CD4-positive, alpha-beta memory T cell (primary cell): ENCODE data around the gene RHBDD3. TPM values are rescaled to one million over a fixed set of nuclear protein-coding genes. Genes with fewer than 3 reads are reported as not detected.

Experiments used
- CTCF ChIA-PET: fragments of 350-600 bp; sonication (Branson Sonifier 250); formaldehyde crosslinking; loops from one replicate; lab custom pipeline; 2021; ENCODE audit warnings: inconsistent platforms; ENCODE audit not compliant: partially characterized antibody; lab: Charles Lee
- POLR2A ChIA-PET: fragments of 350-600 bp; sonication (Branson Sonifier 250); formaldehyde crosslinking; loops from one replicate; lab custom pipeline; 2021; ENCODE audit not compliant: partially characterized antibody; lab: Charles Lee
- DNase-seq, 5 donors: peaks; one replicate each; pipeline versions ENCODE4 v3.0.0 to v3.0.0-alpha.2; 2020 to 2022; ENCODE audit warnings: mixed read lengths in 1 of 5
- H3K27ac ChIP-seq: one replicate; pipeline ENCODE4 v1.7.0; 2013; ENCODE audit warnings: low read depth, low read length
- H3K27me3 ChIP-seq: 2 replicates; pipeline ENCODE4 v1.7.0; 2013; ENCODE audit warnings: mild to moderate bottlenecking, low read length, moderate library complexity; ENCODE audit not compliant: insufficient read depth
- H3K36me3 ChIP-seq: 2 replicates; pipeline ENCODE4 v1.7.0; 2013; ENCODE audit warnings: mild to moderate bottlenecking, low read length, moderate library complexity; ENCODE audit not compliant: insufficient read depth
- H3K4me1 ChIP-seq: 2 replicates; pipeline ENCODE4 v1.7.0; 2013; ENCODE audit warnings: mild to moderate bottlenecking, low read length, moderate library complexity; ENCODE audit not compliant: insufficient read depth
- H3K4me3 ChIP-seq, 2 donors: one replicate each; pipeline ENCODE4 v1.7.0; 2013; ENCODE audit warnings: low read length in 2 of 2, mild to moderate bottlenecking in 1 of 2
- H3K9me3 ChIP-seq, 2 donors: one replicate each; pipeline ENCODE4 v1.7.0; 2013; ENCODE audit warnings: low read length in 2 of 2, control low read depth in 1 of 2; ENCODE audit not compliant: control insufficient read depth in 1 of 2
- H3K27ac Mint-ChIP-seq, 7 donors: one replicate each; pipeline ENCODE4 v1.8.0; 2020 to 2021; ENCODE audit warnings: mixed read lengths in 7 of 7, mild to moderate bottlenecking in 6 of 7, inconsistent platforms in 3 of 7, moderate library complexity in 3 of 7
- H3K27me3 Mint-ChIP-seq, 2 donors: one replicate each; pipeline ENCODE4 v1.8.0; 2020 to 2021; ENCODE audit warnings: mixed read lengths in 2 of 2
- H3K36me3 Mint-ChIP-seq, 2 donors: one replicate each; pipeline ENCODE4 v1.8.0; 2020 to 2021; ENCODE audit warnings: mixed read lengths in 2 of 2, inconsistent platforms in 1 of 2, mild to moderate bottlenecking in 1 of 2
- H3K4me1 Mint-ChIP-seq, 4 donors: one replicate each; pipeline ENCODE4 v1.8.0; 2020 to 2021; ENCODE audit warnings: mixed read lengths in 4 of 4, mild to moderate bottlenecking in 1 of 4
- H3K4me3 Mint-ChIP-seq, 8 donors: one replicate each; pipeline ENCODE4 v1.8.0; 2020 to 2021; ENCODE audit warnings: mixed read lengths in 8 of 8, mild to moderate bottlenecking in 7 of 8, moderate library complexity in 6 of 8, inconsistent platforms in 3 of 8
- H3K9me3 Mint-ChIP-seq, 8 donors: one replicate each; pipeline ENCODE4 v1.8.0; 2020 to 2021; ENCODE audit warnings: mixed read lengths in 8 of 8, mild to moderate bottlenecking in 5 of 8, inconsistent platforms in 3 of 8, moderate library complexity in 1 of 8
- intact Hi-C: fragments of 100-400 bp; cut with micrococcal nuclease; formaldehyde crosslinking; loops from one replicate; pipeline ENCODE4 v1.15.1; 2023
- polyA plus RNA-seq, 2 donors: library from polyadenylated mRNA; unstranded; fragments of 300-500 nt; fragmentation: Illumina TruSeq; gene quantifications; one replicate each; pipeline ENCODE4 v1.2.3, GENCODE V29; 2021
- total RNA-seq, 2 experiments: library from RNA; stranded (reverse); gene quantifications; one replicate each; pipeline ENCODE4 v1.2.3, GENCODE V29; 2021

RHBDD3 gene
- total and polyA plus RNA-seq, 4 experiments from 2014 or later = 7.8 to 16.1 (median 11.1) TPM

GRCh38 chr22:29231971-29232959 lies 35.5 kb downstream of the RHBDD3 start:
- Mint-ChIP-seq H3K27me3 (peaks cover 0 to 2% of the 10 kb centered on the region in 2 donors), H3K27ac (no peak overlapping the region)

GRCh38 chr22:29230972-29231875 lies 36.6 kb downstream of the RHBDD3 start:
- Mint-ChIP-seq H3K9me3 (peaks cover 0 to 5% (median 0%) of the 10 kb centered on the region in 8 donors), H3K27me3 (peaks cover 0 to 2% of the 10 kb centered on the region in 2 donors), H3K4me3 (no peak overlapping the region), H3K36me3 (no peaks in the 10 kb centered on the region), H3K27ac (no peak overlapping the region), H3K4me1 (no peaks in the 10 kb centered on the region)
- DNase-seq = no peak
- Histone ChIP-seq H3K27me3 (no peaks in the 10 kb centered on the region), H3K4me3 (no peak overlapping the region), H3K36me3 (no peaks in the 10 kb centered on the region), H3K9me3 (no peaks in the 10 kb centered on the region), H3K4me1 (no peaks in the 10 kb centered on the region), H3K27ac (no peak overlapping the region)
- ChIA-PET CTCF (interaction anchor here (2.2 kb wide), 1 partner anchor 14 kb away, joined by 9 read pairs; no protein-coding TSS in a partner anchor), POLR2A (no interaction called here)
- intact Hi-C loops = no loop called here

More at GRCh38 chr22:29231971-29232959, 35.5 kb downstream of the RHBDD3 start:
- DNase-seq = no peak
- peaks cover 0 to 5% (median 0%) of the 10 kb centered on the region in 8 donors for H3K9me3 Mint-ChIP-seq
- Histone ChIP-seq H3K36me3 (no peaks in the 10 kb centered on the region), H3K27me3 (no peaks in the 10 kb centered on the region), H3K27ac (no peak overlapping the region), H3K9me3 (no peaks in the 10 kb centered on the region), H3K4me1 (no peaks in the 10 kb centered on the region), H3K4me3 (no peak overlapping the region)
- ChIA-PET POLR2A (no interaction called here), CTCF (no interaction called here)
- intact Hi-C loops = no loop called here
- H3K4me3 Mint-ChIP-seq = no peak overlapping the region
- H3K4me1 Mint-ChIP-seq = no peaks in the 10 kb centered on the region
- H3K36me3 Mint-ChIP-seq = no peaks in the 10 kb centered on the region

DNA sequence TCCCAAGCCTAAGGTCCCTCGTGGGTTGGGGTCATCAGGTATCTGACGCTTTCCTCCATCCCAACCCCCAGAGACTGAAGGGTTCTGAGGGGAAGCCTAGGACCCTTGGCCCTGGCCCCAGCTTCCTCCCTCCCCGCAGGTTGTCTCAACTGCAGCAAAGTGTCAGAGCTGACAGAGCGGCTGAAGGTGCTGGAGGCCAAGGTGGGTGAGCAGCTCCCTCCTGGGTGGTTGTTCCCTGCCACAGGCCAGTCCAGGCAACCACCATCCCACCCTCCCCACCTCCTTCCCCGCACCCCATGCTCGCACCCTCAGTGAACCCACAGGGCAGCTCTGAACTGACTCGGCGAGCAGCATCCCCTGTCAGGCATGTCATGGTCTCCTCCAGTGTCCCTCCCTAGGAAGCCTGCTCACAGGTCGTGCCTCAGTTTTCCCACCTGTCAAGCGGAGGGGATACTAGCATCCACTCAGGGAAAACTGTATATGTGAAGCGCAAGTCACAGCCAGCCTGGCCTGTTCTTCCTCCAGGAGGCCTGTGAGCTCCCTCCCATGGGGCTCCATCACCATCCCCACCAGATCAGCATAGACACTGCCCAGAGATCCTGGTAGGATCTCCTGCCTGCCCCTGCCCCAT lies 41.3 kb downstream of the RHBDD3 start:
- Histone ChIP-seq H3K4me3 (no peak overlapping the region), H3K36me3 (no peaks in the 10 kb centered on the region), H3K27me3 (no peaks in the 10 kb centered on the region), H3K9me3 (no peaks in the 10 kb centered on the region), H3K4me1 (no peaks in the 10 kb centered on the region), H3K27ac (no peak overlapping the region)
- DNase-seq = no peak
- intact Hi-C loops = no loop called here
- ChIA-PET CTCF (no interaction called here), POLR2A (no interaction called here)
- Mint-ChIP-seq H3K27ac (no peak overlapping the region), H3K9me3 (no peaks in the 10 kb centered on the region), H3K4me3 (no peak overlapping the region), H3K36me3 (no peaks in the 10 kb centered on the region), H3K27me3 (no peaks in the 10 kb centered on the region), H3K4me1 (no peaks in the 10 kb centered on the region)

DNA sequence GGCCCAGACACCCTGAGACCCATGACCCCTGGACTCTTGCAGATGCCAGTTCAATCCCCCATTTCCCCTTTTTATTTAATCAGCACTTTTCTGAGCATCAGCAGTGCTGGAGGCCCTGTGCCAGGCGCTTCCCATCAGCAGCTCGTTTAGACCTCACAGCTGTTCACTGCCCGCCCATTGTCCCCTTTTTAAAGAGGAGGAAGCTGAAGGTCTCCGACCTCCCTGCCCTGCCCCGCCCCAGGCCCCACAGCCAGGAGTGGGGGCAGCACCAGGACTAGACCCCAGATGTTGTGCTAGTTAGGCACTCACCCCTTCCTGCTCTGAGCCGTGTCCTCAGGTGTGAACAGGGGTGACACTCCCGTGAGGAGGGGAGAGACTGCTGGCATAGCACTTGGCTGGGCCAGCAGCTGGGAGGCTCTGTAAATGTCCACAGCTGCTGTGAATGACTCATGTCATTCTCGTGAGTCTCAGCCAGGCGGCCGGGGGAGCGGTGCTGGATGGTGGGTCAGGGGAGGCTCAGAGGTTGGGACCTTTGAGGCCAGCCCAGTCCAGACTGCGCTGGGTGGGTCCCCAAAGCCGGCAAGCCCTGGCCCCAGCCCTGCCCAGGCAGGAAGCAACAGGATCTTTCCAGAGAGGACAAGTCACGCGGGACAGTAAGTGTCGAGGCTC lies 42.2 kb downstream of the RHBDD3 start:
- H3K27ac Mint-ChIP-seq = no peak overlapping the region
- no peaks in the 10 kb centered on the region for H3K36me3 Mint-ChIP-seq
- Histone ChIP-seq H3K27ac (no peak overlapping the region), H3K9me3 (no peaks in the 10 kb centered on the region), H3K36me3 (no peaks in the 10 kb centered on the region), H3K27me3 (no peaks in the 10 kb centered on the region), H3K4me3 (no peak overlapping the region), H3K4me1 (no peaks in the 10 kb centered on the region)
- no peak overlapping the region for H3K4me3 Mint-ChIP-seq
- H3K9me3 Mint-ChIP-seq = no peaks in the 10 kb centered on the region
- H3K4me1 Mint-ChIP-seq = no peaks in the 10 kb centered on the region
- no peaks in the 10 kb centered on the region for H3K27me3 Mint-ChIP-seq
- intact Hi-C loops = no loop called here
- CTCF ChIA-PET = no interaction called here
- POLR2A ChIA-PET = no interaction called here
- DNase-seq = no peak

- H3K4me3 Mint-ChIP-seq = no peak overlapping the region
- Histone ChIP-seq H3K9me3 (no peaks in the 10 kb centered on the region), H3K27ac (no peak overlapping the region), H3K4me1 (no peaks in the 10 kb centered on the region), H3K36me3 (no peaks in the 10 kb centered on the region), H3K27me3 (no peaks in the 10 kb centered on the region), H3K4me3 (no peak overlapping the region)
- H3K27me3 Mint-ChIP-seq = no peaks in the 10 kb centered on the region
- no peaks in the 10 kb centered on the region for H3K36me3 Mint-ChIP-seq
- intact Hi-C loops = no loop called here
- no peaks in the 10 kb centered on the region for H3K9me3 Mint-ChIP-seq
- no peak overlapping the region for H3K27ac Mint-ChIP-seq
- no peak for DNase-seq
- ChIA-PET CTCF (no interaction called here), POLR2A (no interaction called here)
- H3K4me1 Mint-ChIP-seq = no peaks in the 10 kb centered on the region
Observed at GRCh38 chr22:29224859-29225410, 42.8 kb downstream of the RHBDD3 start.

DNA sequence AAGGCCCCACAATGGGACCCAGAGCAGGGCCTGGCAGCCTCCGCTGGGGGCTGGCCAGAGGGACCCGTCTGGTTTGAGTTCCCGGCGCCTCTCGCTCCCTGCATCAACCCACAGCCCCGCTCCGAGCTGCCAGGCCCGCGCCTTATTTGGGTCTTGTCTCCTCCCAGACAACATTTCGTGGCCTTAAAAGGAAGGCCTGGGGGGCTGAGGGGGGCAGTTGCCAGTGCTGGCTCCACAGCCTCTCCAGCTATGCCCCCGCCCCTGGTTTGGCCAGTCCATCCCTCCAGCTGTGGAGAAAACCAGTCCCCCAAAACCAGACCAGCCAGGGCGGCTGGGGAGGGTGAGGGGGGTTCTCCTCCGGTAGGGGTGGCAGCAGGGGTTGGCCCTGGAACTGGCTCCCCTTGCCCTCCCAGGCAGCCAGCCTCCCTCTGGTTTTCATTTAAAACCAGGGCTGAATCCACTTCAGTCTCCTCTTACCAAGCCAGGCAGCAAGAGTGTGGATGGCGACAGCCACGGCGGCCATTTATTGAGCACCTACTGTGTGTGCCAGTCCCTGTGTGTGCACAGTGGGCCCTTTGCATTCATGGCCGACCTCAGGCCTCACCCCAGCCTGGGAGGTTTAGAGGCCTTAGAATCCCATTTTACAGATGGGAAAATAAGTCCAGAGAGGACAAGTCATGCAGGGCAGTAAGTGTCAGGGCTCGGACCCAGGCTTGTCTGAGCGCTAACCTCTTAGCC lies 43.5 kb downstream of the RHBDD3 start:
- Mint-ChIP-seq H3K4me3 (no peak overlapping the region), H3K4me1 (no peaks in the 10 kb centered on the region), H3K27me3 (no peaks in the 10 kb centered on the region), H3K9me3 (no peaks in the 10 kb centered on the region), H3K36me3 (no peaks in the 10 kb centered on the region), H3K27ac (no peak overlapping the region)
- Histone ChIP-seq H3K27ac (no peak overlapping the region), H3K9me3 (no peaks in the 10 kb centered on the region), H3K4me1 (no peaks in the 10 kb centered on the region), H3K36me3 (no peaks in the 10 kb centered on the region), H3K4me3 (no peak overlapping the region), H3K27me3 (no peaks in the 10 kb centered on the region)
- DNase-seq = no peak
- ChIA-PET CTCF (no interaction called here), POLR2A (no interaction called here)
- intact Hi-C loops = no loop called here
